Spleen (tissue), 7 donors: ENCODE results near the gene SRPRA.

Experiments used
- CTCF ChIP-seq, 11 experiments: fragments of 200-600 bp in 7 of 11; fragments of 450-650 bp in 4 of 11; sonication (generic) in 4 of 11; IDR thresholded peaks in 8 of 11; conservative IDR thresholded peaks in 3 of 11; 1 replicate in 7 of 11; 2 replicates in 4 of 11; pipeline versions ENCODE4 v1.4.0 to v1.8.0; 2016 to 2021; ENCODE audit warnings: antibody characterized with exemption in 11 of 11, inconsistent platforms in 4 of 11, mild to moderate bottlenecking in 1 of 11
- POLR2A ChIP-seq, 3 donors: fragments of 450-650 bp; IDR thresholded peaks; one replicate each; pipeline ENCODE4 v1.5.1; 2017; ENCODE audit warnings: antibody characterized with exemption in 3 of 3, mild to moderate bottlenecking in 1 of 3
- POLR2AphosphoS5 ChIP-seq, 3 donors: sonication (generic); formaldehyde crosslinking; IDR thresholded peaks; one replicate each; pipeline ENCODE4 v1.5.1; 2017; ENCODE audit warnings: antibody characterized with exemption in 3 of 3
- donor health status: DM: no; HTN: no; CAD: no; lungs with moderate emphysema.
- donor health status: DM: no; HTN: no; CAD: no.
- donor health status: DM: no; HTN: no; CAD: no.

GRCh38 chr11:126290887-126291286, 22.2 kb upstream of the SRPRA start:
- no peak for TF ChIP-seq POLR2AphosphoS5 (IDR thresholded peaks at IDR 0.05)
- TF ChIP-seq CTCF (IDR thresholded peaks at IDR 0.05 in 8 of 11, conservative IDR thresholded peaks at IDR 0.05 in 3 of 11), result no peak
- TF ChIP-seq POLR2A (IDR thresholded peaks at IDR 0.05), result no peak
